ENCODE data around the gene TSPAN3.

DNA sequence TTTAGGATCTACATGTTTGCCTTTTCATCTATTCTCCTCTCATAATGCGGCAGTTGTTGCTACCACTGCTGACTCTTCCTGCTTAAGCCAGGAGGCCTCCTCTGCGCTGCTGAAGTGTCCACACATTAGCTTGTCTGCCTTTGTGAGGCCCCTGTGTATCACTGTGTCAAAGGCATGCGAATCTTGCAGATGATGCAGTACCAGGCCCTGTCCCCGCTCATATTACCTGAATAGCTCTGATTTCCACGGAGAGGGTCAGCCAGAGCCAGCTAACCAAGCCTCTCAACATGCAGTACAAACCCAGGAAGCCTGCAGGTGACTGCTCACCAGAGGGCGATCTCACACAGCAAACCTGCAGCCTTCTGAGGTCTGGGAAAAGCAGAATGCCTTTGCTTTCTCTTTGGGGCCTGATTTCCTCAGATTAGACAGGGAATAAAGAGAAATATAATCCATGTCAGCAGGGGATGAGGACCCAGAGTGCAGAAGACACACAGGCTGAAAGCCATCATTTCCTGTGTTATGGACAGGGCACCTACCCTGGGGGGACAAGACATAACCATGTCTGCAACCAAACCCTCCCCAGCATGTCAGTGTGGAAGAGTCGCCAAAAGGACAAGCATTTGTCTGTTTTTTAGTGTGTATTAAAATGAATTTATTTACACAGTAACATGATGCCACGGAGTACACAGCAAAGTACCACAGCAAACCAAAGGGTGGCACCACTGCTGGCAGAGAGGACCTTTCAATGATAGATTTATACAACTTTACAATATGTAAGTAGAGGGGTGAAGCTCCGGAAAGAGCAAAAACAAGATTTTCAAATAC, 36.8 kb upstream of the TSPAN3 start:
- TF ChIP-seq, protein P1, sequence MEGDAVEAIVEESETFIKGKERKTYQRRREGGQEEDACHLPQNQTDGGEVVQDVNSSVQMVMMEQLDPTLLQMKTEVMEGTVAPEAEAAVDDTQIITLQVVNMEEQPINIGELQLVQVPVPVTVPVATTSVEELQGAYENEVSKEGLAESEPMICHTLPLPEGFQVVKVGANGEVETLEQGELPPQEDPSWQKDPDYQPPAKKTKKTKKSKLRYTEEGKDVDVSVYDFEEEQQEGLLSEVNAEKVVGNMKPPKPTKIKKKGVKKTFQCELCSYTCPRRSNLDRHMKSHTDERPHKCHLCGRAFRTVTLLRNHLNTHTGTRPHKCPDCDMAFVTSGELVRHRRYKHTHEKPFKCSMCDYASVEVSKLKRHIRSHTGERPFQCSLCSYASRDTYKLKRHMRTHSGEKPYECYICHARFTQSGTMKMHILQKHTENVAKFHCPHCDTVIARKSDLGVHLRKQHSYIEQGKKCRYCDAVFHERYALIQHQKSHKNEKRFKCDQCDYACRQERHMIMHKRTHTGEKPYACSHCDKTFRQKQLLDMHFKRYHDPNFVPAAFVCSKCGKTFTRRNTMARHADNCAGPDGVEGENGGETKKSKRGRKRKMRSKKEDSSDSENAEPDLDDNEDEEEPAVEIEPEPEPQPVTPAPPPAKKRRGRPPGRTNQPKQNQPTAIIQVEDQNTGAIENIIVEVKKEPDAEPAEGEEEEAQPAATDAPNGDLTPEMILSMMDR (IDR thresholded peaks at IDR 0.05; ENCODE audit: low read depth, low read length, poor library complexity, severe bottlenecking), result peak; percentile 72
- no peak for TF ChIP-seq EZH2phosphoT487 (IDR thresholded peaks at IDR 0.05; ENCODE audit: borderline replicate concordance, low read length)

All from DOHH2 (cell line).